Hematopoietic multipotent progenitor cell treated with erythropoietin and hydrocortisone succinate and interleukin-3 and kit ligand, for 15 days (in vitro differentiated cells): Measurements from ENCODE around the gene DCAF12.
"Not testable (repeated sequence)": the region's sequence is repeated elsewhere in the genome, so short reads cannot be mapped to it uniquely, and the experiment has no call there.

Source experiments
- DNase-seq: peaks from one replicate; pipeline ENCODE4 v3.0.0-alpha.2; 2015; ENCODE audit warnings: low spot score

Gene DCAF12

DNA sequence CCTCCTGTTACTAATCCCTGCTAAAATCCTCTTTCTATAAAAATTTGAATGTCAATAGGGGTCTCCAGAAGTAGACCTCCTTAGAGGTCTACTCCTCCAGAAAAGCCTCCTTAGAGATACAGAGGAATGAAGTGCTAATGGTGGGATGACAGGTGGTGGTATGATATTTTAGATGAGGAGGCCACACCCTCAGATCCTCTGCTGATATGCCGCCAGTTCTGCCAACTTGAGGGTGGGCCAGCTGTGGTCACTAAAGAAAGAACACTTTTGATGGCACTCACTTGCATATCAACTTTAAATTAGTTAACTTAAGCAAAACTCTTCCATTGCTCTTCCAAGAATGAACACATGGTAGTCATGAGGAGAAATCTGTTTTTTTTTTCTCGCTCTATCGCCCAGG lies 61.0 kb downstream of the DCAF12 start:
- no peak for DNase-seq

DNA sequence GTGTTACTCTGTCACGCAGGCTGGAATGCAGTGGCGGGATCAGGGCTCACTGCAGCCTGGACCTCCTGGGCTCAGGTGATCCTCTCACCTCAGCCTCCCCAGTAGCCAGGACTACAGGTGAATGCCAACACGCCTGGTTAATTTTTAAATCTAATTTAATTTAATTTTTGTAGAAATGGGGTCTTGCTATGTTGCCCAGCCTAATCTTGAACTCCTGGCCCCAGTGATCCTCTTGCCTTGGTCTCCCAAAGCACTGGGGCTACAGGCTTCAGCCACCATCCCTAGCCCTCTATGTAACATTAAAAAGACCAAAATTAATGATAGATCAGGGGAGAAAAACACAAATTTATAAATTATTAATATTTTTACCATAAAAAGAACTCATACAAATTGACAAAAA lies 66.5 kb downstream of the DCAF12 start:
- no peak for DNase-seq

DNA sequence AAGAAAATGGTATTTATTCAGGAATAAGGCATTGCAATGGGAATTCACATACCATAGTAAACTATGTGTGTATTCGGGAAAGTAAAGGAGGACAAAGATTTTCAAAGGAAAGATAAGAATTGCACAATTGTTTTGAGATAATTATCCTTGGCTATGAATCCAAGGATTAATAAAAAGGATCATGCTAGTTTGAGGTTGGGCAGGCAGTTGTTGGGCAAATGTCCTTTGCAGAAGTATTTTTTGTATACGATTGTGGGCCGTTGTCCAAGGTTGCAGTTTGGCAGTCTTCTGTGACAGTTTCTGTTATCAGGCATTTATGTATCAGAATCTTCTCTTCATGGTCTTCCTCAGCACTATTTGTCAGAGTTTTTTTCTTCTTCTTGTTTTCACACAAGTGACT lies 67.2 kb downstream of the DCAF12 start:
- DNase-seq = no peak

DNA sequence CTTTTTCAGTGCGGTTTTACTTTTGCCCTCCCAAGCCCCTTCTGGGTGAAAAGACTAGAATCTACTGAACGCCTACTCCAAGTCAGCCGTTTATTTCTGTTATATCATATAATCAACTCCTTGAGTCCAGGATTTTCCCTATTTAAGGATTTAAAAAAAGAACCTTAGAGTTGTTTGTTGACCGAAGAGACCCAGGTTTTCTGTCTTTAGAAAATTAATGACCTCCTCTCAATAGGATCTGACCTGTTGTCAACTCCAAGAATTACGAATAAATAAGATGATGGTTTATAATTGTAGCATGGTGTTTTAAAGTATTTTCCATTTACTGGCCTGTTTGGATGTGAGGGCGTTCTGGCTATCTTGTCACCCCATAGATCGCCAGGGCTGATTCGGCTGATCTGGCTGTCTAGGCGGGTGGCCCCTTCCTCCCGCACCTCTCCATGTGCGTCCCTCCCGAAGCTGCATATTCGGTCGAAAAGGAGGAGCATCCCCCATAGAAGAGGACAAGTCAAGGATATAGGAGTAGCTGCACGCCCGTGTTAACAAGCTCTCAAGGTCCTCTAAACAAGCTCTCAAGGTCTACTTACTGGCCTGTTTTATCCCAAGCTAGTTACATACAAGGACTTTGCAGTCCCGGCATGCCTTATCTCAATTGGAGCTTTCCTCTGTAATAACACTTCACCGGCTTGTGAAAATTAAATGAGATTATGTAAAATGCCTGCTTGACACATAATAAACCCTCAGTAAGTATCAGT lies 76.7 kb downstream of the DCAF12 start:
- no peak for DNase-seq

DNA sequence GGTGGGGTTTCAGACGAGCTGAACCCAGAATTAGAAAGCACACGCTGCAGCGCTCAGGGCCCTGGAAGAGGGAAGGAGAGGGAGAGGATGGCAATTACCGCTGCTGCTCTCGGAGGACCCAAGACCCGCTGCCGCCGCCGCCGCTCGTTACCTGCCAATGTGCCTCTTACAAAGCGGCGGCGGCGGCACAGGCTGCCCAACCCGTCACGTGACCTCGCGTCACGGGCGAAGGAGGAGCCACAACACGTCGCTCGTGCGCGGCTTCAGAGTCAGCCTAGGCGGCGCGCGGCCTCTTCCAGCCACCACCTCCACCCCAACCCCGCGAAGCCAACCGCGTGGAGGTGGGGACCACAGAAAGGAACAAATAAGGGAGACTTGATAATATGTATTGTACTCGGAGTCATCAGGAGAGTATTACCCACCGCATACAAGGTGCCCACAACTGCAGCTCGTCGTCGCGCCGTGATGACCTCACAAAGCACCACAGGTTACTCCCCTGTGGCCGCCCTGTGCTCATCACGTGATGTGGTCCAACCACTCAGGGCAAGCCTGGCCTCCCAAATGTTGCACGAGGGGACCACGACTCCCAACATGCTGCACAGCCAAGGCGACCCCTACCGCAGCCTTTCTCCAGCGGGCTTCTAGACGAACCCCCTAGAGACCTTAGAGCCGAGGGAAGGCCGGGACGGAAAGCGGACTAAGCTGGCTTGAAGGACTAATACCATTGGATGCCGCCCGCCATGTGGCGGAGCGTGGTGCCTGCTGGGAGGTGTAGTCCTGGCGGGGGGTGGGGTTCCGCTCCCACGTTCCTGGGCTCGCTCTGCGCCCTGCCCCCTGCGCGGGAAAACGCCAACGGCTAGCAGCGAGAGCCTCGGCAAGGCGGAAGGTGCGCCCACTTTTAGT lies 77.5 kb downstream of the DCAF12 start, which contains the start of gene UBAP2:
Gene UBAP2, minus strand, starts transcription at position 161 of the 903 bp plus-strand sequence. CDS start 31,739 bp downstream, outside the sequence.
- DNase-seq = peak; percentile 97

DNA sequence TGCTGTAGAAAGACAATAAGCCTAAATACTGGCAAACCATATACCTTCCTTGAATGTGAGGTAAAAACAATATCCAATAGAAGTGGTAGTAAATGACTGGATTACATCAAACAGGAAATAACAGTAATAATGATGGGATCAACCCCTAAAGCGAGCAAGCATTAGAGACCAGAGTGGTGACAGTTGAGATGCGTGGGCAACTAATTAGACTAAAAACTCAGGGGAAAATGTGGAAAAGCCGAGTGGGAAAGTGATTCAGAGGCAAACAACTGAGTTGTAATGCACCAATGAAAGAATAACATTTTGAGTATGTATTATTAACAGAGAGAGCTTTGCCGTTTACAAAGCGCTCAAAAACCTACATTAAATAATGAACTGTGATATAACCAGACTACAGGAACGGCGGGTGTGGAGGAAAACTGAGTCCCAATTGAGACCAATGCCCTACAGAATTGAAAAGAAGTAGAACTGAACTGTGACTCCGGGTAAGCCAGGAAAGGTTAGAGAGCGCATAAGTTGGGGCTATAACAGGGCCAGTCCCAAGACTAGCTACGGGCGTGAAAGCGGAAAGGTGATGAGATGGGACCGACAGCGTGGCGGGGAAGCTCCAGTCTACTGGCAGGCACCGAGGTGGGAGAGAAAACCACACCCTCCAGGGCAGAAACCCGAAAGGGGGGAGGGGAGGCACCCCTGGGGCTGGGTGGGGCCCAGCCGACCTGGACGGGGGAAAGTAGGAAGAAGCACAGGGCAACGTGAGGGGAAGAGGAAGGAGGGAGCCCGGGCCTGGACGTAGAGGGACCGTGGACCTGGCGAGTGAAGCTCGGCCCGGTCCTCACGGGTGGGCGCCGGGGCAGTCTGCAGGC lies 78.4 kb downstream of the DCAF12 start:
- peak; percentile 60 for DNase-seq

DNA sequence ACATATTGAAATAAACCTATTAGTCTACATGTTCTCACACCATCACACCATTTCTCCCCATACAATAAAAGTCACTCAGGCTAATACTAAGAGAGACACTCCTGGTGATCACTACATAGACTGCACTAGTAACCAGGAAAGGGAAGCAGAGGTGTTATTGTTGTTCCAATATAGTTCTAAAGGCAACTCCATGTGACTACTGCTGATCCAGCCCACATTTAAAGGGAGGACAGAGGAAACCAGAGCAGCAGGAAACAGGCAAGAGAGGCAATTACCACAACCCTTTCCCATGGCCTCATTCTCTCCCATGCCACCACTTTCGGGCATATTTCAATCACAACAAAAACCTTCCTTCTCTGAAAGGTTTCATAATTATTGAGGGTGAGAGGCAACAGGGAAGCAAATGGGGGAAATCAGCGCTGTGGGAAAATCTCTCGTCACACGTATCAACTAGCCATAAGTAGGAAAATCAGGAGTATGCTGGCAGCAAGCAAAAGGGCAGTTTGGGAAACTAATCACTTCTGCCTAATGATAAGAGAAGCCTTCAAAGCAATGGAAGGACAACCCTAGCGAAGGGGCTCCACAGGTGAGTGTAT lies 79.6 kb downstream of the DCAF12 start:
- DNase-seq = no peak

DNA sequence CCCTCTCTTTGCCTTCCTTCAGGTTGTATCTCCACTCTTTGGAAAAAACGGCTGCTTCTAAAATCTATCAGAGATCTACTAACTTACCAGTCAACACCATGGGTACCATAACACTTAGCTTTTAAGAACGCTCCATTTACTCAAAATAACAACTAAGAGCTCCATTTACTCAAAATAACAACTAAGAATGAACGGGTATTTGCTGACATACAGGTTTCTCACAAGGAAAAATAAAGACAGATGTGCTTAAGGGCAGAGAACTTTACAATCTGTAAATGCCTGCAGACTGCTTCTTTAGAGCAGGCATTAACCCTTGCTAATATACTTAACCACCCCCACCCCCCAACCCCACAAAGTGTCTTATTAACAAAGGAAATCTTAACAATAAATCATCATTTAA lies 80.6 kb downstream of the DCAF12 start:
- no peak for DNase-seq

DNA sequence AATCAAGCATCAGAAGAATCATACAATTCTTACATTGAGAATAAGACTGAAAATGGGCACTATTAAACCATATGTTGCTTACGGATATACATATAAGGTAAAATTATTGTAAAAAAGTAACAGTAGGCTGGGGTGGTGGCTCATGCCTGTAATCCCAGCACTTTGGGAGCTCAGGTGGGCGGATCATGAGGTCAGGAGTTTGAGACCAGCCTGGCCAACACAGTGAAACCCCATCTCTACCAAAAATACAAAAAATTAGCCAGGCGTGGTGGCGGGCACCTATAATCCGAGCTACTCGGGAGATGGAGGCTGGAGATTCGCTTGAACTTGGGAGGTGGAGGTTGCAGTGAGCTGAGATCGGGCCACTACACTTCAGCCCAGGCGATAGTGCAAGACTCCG lies 84.4 kb downstream of the DCAF12 start:
- DNase-seq = not testable (repeated sequence)

DNA sequence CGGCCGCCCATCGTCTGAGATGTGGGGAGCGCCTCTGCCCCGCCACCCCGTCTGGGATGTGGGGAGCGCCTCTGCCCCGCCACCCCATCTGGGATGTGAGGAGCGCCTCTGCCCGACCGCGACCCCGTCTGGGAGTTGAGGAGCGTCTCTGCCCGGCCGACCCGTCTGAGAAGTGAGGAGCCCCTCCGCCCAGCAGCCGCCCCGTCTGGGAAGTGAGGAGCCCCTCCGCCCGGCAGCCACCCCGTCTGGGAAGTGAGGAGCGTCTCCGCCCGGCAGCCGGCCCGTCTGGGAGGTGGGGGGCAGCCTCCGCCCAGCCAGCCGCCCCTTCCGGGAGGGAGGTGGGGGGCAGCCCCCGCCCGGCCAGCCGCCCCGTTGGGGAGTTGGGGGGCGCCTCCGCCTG lies 87.6 kb downstream of the DCAF12 start:
- DNase-seq = not testable (repeated sequence)

DNA sequence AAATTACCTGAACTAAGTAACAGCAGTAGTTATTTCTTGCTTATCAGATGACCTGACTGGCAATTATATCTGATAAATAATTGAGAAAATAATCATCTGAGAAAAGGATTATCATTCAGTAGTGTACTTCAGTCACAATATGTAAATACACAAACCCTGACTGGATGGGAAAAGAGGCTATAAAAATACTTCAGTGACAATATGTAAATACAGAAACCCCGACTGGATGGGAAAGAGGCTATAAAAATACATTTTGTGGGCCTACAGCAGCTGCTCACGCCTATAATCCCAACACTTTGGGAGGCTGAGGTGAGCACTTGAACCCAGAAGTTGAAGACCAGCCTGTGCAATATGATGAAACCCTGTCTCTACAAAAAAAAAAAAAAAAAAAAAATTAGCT lies 88.9 kb downstream of the DCAF12 start:
- DNase-seq = no peak

DNA sequence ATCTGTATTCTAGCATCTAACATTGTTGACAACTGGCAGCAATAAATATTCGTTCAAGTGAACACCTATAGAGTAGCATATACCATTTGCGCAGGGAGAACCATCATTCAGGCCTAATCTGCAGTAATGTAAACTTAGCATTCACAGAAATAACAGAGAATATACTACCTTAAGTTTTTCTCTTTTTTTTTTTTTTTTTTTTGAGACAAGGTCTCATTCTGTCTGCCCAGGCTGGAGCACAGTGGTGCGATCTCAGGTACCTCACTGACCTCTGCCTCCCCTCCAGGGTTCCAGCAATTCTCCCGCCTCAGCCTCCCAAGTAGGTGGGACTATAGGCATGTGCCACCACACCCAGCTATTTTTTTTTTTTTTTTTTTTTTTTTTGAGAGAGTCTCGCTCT lies 89.9 kb downstream of the DCAF12 start:
- DNase-seq = no peak
